Prostate gland (tissue), 2 donors: ENCODE data around the gene BSPRY. TPM values are rescaled to one million over a fixed set of nuclear protein-coding genes. Genes with fewer than 3 reads are reported as not detected.

Source experiments
- DNase-seq: peaks from one replicate; pipeline ENCODE4 v3.0.0-alpha.2; 2019; ENCODE audit warnings: low spot score
- H3K27ac ChIP-seq, 2 donors: fragments of 200-600 bp; sonication (generic); 2 replicates each; pipeline ENCODE4 v1.5.1; 2017 to 2019
- H3K27me3 ChIP-seq: fragments of 200-600 bp; sonication (generic); replicated peaks from 2 replicates; pipeline ENCODE4 v1.5.1; 2019; ENCODE audit not compliant: insufficient read depth
- H3K36me3 ChIP-seq, 2 donors: fragments of 200-600 bp; sonication (generic); 1 replicate in 1 of 2; 2 replicates in 1 of 2; pipeline versions ENCODE4 v1.5.1 to v1.8.1; 2017 to 2019
- H3K4me1 ChIP-seq: fragments of 200-600 bp; sonication (generic); replicated peaks from 2 replicates; pipeline ENCODE4 v1.5.1; 2019
- H3K4me3 ChIP-seq, 2 donors: fragments of 200-600 bp; sonication (generic); 2 replicates each; pipeline ENCODE4 v1.5.1; 2017 to 2019
- H3K9me3 ChIP-seq: fragments of 200-600 bp; sonication (generic); 2 replicates; pipeline ENCODE4 v1.5.1; 2017
- CTCF ChIP-seq, 4 experiments: fragments of 200-600 bp in 2 of 4; fragments of 450-650 bp in 2 of 4; sonication (generic) in 2 of 4; IDR thresholded peaks; 1 replicate in 3 of 4; 2 replicates in 1 of 4; pipeline ENCODE4 v1.5.1; 2016 to 2019; ENCODE audit warnings: antibody characterized with exemption in 4 of 4, mild to moderate bottlenecking in 2 of 4, moderate library complexity in 2 of 4
- POLR2A ChIP-seq: fragments of 450-650 bp; IDR thresholded peaks from one replicate; pipeline ENCODE4 v1.6.1; 2016; ENCODE audit warnings: antibody characterized with exemption, mild to moderate bottlenecking
- POLR2AphosphoS5 ChIP-seq: sonication (generic); formaldehyde crosslinking; IDR thresholded peaks from one replicate; pipeline ENCODE4 v1.6.1; 2017; ENCODE audit warnings: antibody characterized with exemption
- WGBS: methylation state at CpG from one replicate; pipeline ENCODE4 v1.1.5; 2018; 5-methylcytosine and 5-hydroxymethylcytosine counted together
- intact Hi-C: fragments of 100-400 bp; cut with DNase I; formaldehyde crosslinking; loops from one replicate; pipeline ENCODE4 v1.14.2; 2022
- total RNA-seq, 2 donors: library from RNA; depleted of rRNA; stranded (reverse); fragments of >200 nt; gene quantifications; one replicate each; pipeline ENCODE4 v1.1.0, GENCODE V29; 2016

BSPRY gene
- total RNA-seq, 2 donors from 2014 or later, result 8.4 to 21.8 TPM

DNA sequence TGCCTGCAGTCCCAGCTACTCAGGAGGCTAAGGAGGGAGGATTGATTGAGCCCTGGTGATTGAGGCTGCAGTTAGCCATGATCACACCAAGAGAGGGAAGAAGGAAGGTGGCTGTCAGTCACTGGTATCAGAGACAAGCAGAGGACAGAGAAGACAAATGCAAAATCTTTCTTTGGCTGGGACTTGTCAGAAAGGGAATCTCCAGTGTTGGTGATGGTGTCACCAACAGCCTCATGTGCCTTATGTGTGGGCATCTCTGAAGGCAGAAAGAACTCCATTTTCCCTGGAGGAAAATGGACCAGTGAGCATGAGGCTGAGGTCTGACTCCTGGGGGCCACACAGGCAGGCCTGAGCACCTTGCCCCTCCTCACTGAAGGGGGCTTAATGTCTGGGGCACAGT lies 34.1 kb upstream of the BSPRY start:
- intact Hi-C loops, result loop anchor here (10.0 kb wide), 1 partner anchor 90 kb away; the partner anchor contains the start of gene ALAD
- no peaks in the 10 kb centered on the region for H3K9me3 ChIP-seq
- no peaks in the 10 kb centered on the region for H3K36me3 ChIP-seq
- TF ChIP-seq POLR2AphosphoS5 (no peak), CTCF (IDR thresholded peaks at IDR 0.05) (no peak), POLR2A (no peak)
- H3K27ac ChIP-seq, result no peak overlapping the region
- DNase-seq, result no peak
- H3K4me1 ChIP-seq, result no peaks in the 10 kb centered on the region
- H3K27me3 ChIP-seq, result no peaks in the 10 kb centered on the region
- H3K4me3 ChIP-seq, result no peak overlapping the region

DNA sequence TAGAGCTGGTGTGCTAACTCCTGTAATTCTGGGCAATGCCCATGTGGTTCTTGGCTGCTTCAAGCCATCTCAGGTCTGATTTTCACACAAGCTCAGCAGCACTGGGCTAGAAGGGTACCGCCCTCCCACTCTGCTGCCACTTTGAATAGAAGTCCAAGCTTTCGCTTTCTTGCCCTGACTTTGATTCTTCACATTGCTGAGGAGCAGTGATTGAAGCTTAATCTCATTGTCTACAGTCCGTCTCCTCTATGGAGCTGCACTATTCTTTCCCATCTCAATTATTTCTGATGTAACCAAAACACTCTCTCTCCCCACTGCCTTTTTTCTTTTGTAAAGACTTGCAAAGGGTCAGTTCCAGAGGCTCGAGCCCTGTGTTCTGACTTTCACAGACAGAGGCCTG lies 33.3 kb upstream of the BSPRY start:
- Histone ChIP-seq H3K4me1 (no peaks in the 10 kb centered on the region), H3K27me3 (no peaks in the 10 kb centered on the region), H3K27ac (no peak overlapping the region), H3K4me3 (no peak overlapping the region), H3K36me3 (no peaks in the 10 kb centered on the region), H3K9me3 (no peaks in the 10 kb centered on the region)
- TF ChIP-seq CTCF (IDR thresholded peaks at IDR 0.05) (no peak), POLR2AphosphoS5 (no peak), POLR2A (no peak)
- WGBS, result 96% methylated on average over 4 of the region's 4 CpGs
- intact Hi-C loops, result loop anchor here (10.0 kb wide), 1 partner anchor 89 kb away; the partner anchor contains the start of gene ALAD
- no peak for DNase-seq

DNA sequence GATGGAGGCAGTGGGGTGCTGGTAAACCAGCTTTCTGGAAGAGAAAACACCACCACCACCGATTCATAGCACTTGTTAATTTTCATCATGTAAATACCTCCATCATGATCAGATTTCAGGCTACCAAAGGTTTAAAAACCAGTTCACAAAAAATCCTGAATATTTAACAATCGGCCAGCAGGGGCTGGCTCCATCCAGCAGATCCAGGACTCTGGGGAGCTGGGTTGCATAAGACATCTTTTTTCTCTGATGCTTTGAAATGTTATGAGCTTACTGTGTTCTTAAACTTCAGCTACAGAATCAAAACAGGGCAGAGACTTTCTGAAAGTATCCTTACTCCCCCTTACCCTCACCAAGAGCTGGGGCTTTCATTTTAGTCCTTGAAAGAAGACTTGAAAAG lies 31.6 kb upstream of the BSPRY start:
- intact Hi-C loops, result loop anchor here (10.0 kb wide), 1 partner anchor 87 kb away; the partner anchor contains the start of gene ALAD
- Histone ChIP-seq H3K36me3 (no peaks in the 10 kb centered on the region), H3K4me3 (no peak overlapping the region), H3K9me3 (no peaks in the 10 kb centered on the region), H3K27me3 (no peaks in the 10 kb centered on the region), H3K4me1 (no peaks in the 10 kb centered on the region), H3K27ac (no peak overlapping the region)
- no peak for DNase-seq
- TF ChIP-seq POLR2A, result no peak
- no peak for TF ChIP-seq POLR2AphosphoS5
- TF ChIP-seq CTCF (IDR thresholded peaks at IDR 0.05), result no peak
- 52% methylated on average over 2 of the region's 2 CpGs for WGBS

- intact Hi-C loops, result loop anchor here (10.0 kb wide), 1 partner anchor 86 kb away; the partner anchor contains the start of gene ALAD
- H3K36me3 ChIP-seq, result no peaks in the 10 kb centered on the region
- no peak for TF ChIP-seq POLR2AphosphoS5
- TF ChIP-seq CTCF (IDR thresholded peaks at IDR 0.05), result no peak
- TF ChIP-seq POLR2A, result no peak
Observed at GRCh38 chr9:113319054-113319453, 30.3 kb upstream of the BSPRY start.

GRCh38 chr9:113320051-113320450 lies 29.3 kb upstream of the BSPRY start:
- H3K9me3 ChIP-seq, result no peaks in the 10 kb centered on the region
- no peaks in the 10 kb centered on the region for H3K27me3 ChIP-seq
- WGBS, result 92% methylated on average over 3 of the region's 3 CpGs
- no peak overlapping the region for H3K27ac ChIP-seq
- H3K4me3 ChIP-seq, result no peak overlapping the region
- no peaks in the 10 kb centered on the region for H3K36me3 ChIP-seq
- intact Hi-C loops, result no loop called here
- TF ChIP-seq CTCF (IDR thresholded peaks at IDR 0.05) (no peak), POLR2A (no peak), POLR2AphosphoS5 (no peak)
- no peak for DNase-seq
- H3K4me1 ChIP-seq, result no peaks in the 10 kb centered on the region

More at GRCh38 chr9:113319054-113319453, 30.3 kb upstream of the BSPRY start:
- Histone ChIP-seq H3K4me3 (no peak overlapping the region), H3K9me3 (no peaks in the 10 kb centered on the region), H3K4me1 (no peaks in the 10 kb centered on the region), H3K27ac (no peak overlapping the region), H3K27me3 (no peaks in the 10 kb centered on the region)
- no peak for DNase-seq
- WGBS, result 84% methylated on average over 2 of the region's 2 CpGs
